HCT116 (cell line): ENCODE data around the gene LGALS7.

Experiments
- CTCF ChIP-seq, 3 experiments: fragments of 200-600 bp in 1 of 3; sonication (generic) in 1 of 3; IDR thresholded peaks in 2 of 3; conservative IDR thresholded peaks in 1 of 3; 2 replicates each; pipeline ENCODE4 v1.5.1; 2012 to 2017; ENCODE audit warnings: low read depth in 2 of 3, low read length in 2 of 3, antibody characterized with exemption in 1 of 3, borderline replicate concordance in 1 of 3, control low read depth in 1 of 3, mild to moderate bottlenecking in 1 of 3, mixed read lengths in 1 of 3, mixed run types in 1 of 3, moderate library complexity in 1 of 3; ENCODE audit not compliant: insufficient read depth in 1 of 3
- EZH2phosphoT487 ChIP-seq: fragments of 200-600 bp; IDR thresholded peaks from 2 replicates; pipeline ENCODE4 v1.6.1; 2018; ENCODE audit warnings: antibody characterized with exemption, borderline replicate concordance
- MAX ChIP-seq: IDR thresholded peaks from 2 replicates; pipeline ENCODE4 v1.6.1; 2012
- POLR2A ChIP-seq: IDR thresholded peaks from 2 replicates; pipeline ENCODE4 v1.7.0; 2011; ENCODE audit warnings: borderline replicate concordance; ENCODE audit not compliant: insufficient read depth, insufficient read length; ENCODE audit errors: extremely low read depth
- RAD21 ChIP-seq: IDR thresholded peaks from 2 replicates; pipeline ENCODE4 v1.6.1; 2012; ENCODE audit warnings: low read depth, mild to moderate bottlenecking
- SIN3A ChIP-seq: IDR thresholded peaks from 2 replicates; pipeline ENCODE4 v1.6.1; 2012; ENCODE audit warnings: low read depth
- ZFX ChIP-seq: fragments of 450-650 bp; IDR thresholded peaks from 2 replicates; pipeline ENCODE4 v1.6.1; 2017

- TF ChIP-seq RAD21, result no peak
- TF ChIP-seq CTCF (IDR thresholded peaks at IDR 0.05 in 2 of 3, conservative IDR thresholded peaks at IDR 0.05 in 1 of 3; ENCODE audit: borderline replicate concordance in 1 of 3, insufficient read depth in 1 of 3, low read depth in 2 of 3, low read length in 2 of 3), result no peak
- TF ChIP-seq POLR2A, result no peak
- no peak for TF ChIP-seq ZFX
- no peak for TF ChIP-seq MAX
- TF ChIP-seq SIN3A, result no peak
- TF ChIP-seq EZH2phosphoT487, result no peak
Observed at GRCh38 chr19:38737281-38737865, 35.9 kb downstream of the LGALS7 start.
